Measurements from ENCODE around the gene PRKN.

- TF ChIP-seq, protein P1, sequence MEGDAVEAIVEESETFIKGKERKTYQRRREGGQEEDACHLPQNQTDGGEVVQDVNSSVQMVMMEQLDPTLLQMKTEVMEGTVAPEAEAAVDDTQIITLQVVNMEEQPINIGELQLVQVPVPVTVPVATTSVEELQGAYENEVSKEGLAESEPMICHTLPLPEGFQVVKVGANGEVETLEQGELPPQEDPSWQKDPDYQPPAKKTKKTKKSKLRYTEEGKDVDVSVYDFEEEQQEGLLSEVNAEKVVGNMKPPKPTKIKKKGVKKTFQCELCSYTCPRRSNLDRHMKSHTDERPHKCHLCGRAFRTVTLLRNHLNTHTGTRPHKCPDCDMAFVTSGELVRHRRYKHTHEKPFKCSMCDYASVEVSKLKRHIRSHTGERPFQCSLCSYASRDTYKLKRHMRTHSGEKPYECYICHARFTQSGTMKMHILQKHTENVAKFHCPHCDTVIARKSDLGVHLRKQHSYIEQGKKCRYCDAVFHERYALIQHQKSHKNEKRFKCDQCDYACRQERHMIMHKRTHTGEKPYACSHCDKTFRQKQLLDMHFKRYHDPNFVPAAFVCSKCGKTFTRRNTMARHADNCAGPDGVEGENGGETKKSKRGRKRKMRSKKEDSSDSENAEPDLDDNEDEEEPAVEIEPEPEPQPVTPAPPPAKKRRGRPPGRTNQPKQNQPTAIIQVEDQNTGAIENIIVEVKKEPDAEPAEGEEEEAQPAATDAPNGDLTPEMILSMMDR (conservative IDR thresholded peaks at IDR 0.05; ENCODE audit: low read depth, low read length), result no peak
- no peak for TF ChIP-seq EZH2 (IDR thresholded peaks at IDR 0.05; ENCODE audit: borderline replicate concordance, low read depth, low read length, poor library complexity, severe bottlenecking)
Observed at GRCh38 chr6:162728197-162728596, 631 bp upstream of the PRKN start.

All from A673 (cell line).